Esophagus mucosa (tissue), 1 donor: Measurements from ENCODE around the gene HTR3B. TPM values are rescaled to one million over a fixed set of nuclear protein-coding genes. Genes with fewer than 3 reads are reported as not detected.

ENCODE experiments used
- ATAC-seq: fragments of 200-7000 bp; cut with Tn5 transposase; one replicate; pipeline ENCODE4 v1.9.1; 2020
- total RNA-seq: library from RNA; stranded (reverse); gene quantifications from one replicate; pipeline ENCODE4 v1.2.4, GENCODE V29; 2023
- donor health status: DM: yes; HTN: yes; CAD: no.

Gene HTR3B
- total RNA-seq, 1 donor from 2014 or later: 0.28 TPM

- no peak for ATAC-seq
These were observed 87.3 kb downstream of the HTR3B start for GRCh38 chr11:113991718-113992458.

GRCh38 chr11:113992459-113993110 is 88.0 kb downstream of the HTR3B start:
- ATAC-seq: no peak

- ATAC-seq: no peak
These were observed 89.7 kb downstream of the HTR3B start for GRCh38 chr11:113994077-113994954.

Other genes with a start within 250 kb of the HTR3B start
- gene TMPRSS5, start 198.5 kb upstream of the HTR3B start, total RNA-seq: 0.40 TPM
- 10.2 TPM for gene ZW10, start 131.1 kb upstream of the HTR3B start, total RNA-seq
- not detected for gene CLDN25, start 125.0 kb upstream of the HTR3B start, total RNA-seq
- gene USP28, start 29.2 kb upstream of the HTR3B start, total RNA-seq: 15.3 TPM
- gene HTR3A, start 70.3 kb downstream of the HTR3B start, total RNA-seq: not detected
- gene ZBTB16, start 154.9 kb downstream of the HTR3B start, total RNA-seq: 5.4 TPM